Sigmoid colon (tissue), 7 donors: ENCODE measurements around the gene PPP1R14B. TPM values are rescaled to one million over a fixed set of nuclear protein-coding genes. Genes with fewer than 3 reads are reported as not detected.

Source experiments
- DNase-seq: peaks from one replicate; pipeline ENCODE4 v3.0.0-alpha.2; 2019
- H3K27ac ChIP-seq, 4 donors: fragments of 200-600 bp; sonication (generic); one replicate each; pipeline ENCODE4 v1.5.1; 2016 to 2019; ENCODE audit warnings: mild to moderate bottlenecking in 1 of 4
- H3K27me3 ChIP-seq, 3 donors: fragments of 200-600 bp; sonication (generic); one replicate each; pipeline ENCODE4 v1.5.1; 2019; ENCODE audit warnings: mild to moderate bottlenecking in 1 of 3
- H3K36me3 ChIP-seq, 4 donors: fragments of 200-600 bp; sonication (generic); one replicate each; pipeline ENCODE4 v1.5.1; 2016 to 2019
- H3K4me1 ChIP-seq, 4 donors: fragments of 200-600 bp; sonication (generic); one replicate each; pipeline ENCODE4 v1.5.1; 2017 to 2019
- H3K4me3 ChIP-seq, 4 donors: fragments of 200-600 bp; sonication (generic); one replicate each; pipeline ENCODE4 v1.5.1; 2017 to 2019; ENCODE audit warnings: mild to moderate bottlenecking in 2 of 4, moderate library complexity in 1 of 4
- H3K9me3 ChIP-seq, 4 donors: fragments of 200-600 bp in 3 of 4; sonication (generic) in 3 of 4; one replicate each; pipeline versions ENCODE4 v1.5.1 to v1.6.1; 2013 to 2019
- EP300 ChIP-seq, 4 donors: sonication (generic); formaldehyde crosslinking; IDR thresholded peaks; one replicate each; pipeline ENCODE4 v1.6.1; 2017; ENCODE audit warnings: antibody characterized with exemption in 4 of 4
- POLR2A ChIP-seq, 2 donors: fragments of 450-650 bp; IDR thresholded peaks; one replicate each; pipeline ENCODE4 v1.6.1; 2016; ENCODE audit warnings: antibody characterized with exemption in 2 of 2, mild to moderate bottlenecking in 2 of 2, moderate library complexity in 2 of 2
- POLR2AphosphoS5 ChIP-seq, 4 donors: sonication (generic); formaldehyde crosslinking; IDR thresholded peaks; one replicate each; pipeline ENCODE4 v1.6.1; 2017; ENCODE audit warnings: antibody characterized with exemption in 4 of 4
- WGBS, 2 donors: extraction: QIAGEN DNeasy Blood & Tissue Kit; methylation state at CpG; one replicate each; pipeline ENCODE4 v1.1.7; 2013; 5-methylcytosine and 5-hydroxymethylcytosine counted together
- intact Hi-C: fragments of 100-400 bp; cut with DNase I; formaldehyde crosslinking; loops from one replicate; pipeline ENCODE4 v1.15.1; 2023
- polyA plus RNA-seq, 3 donors: library from polyadenylated mRNA; stranded (reverse); fragments of 200-250 nt; gene quantifications; one replicate each; pipeline ENCODE4 v1.2.3, GENCODE V29; 2013
- total RNA-seq, 4 donors: library from RNA; depleted of rRNA; stranded (reverse); fragments of >200 nt; gene quantifications; one replicate each; pipeline ENCODE4 v1.1.0, GENCODE V29; 2016
- TF ChIP-seq, protein P1 (sequence below), 4 experiments: fragments of 450-650 bp in 3 of 4; fragments of 200-600 bp in 1 of 4; IDR thresholded peaks; one replicate each; pipeline ENCODE4 v1.5.1; 2016 to 2019; ENCODE audit warnings: antibody characterized with exemption in 4 of 4, mild to moderate bottlenecking in 3 of 4, moderate library complexity in 2 of 4
- donor health status: healthy with polysubstance abuse.
- donor health status: Bipolar disorder and iron deficiency.
- donor health status: healthy.

The PPP1R14B gene
- total and polyA plus RNA-seq, 7 donors, result 31.8 to 159 (median 66.6) TPM

DNA sequence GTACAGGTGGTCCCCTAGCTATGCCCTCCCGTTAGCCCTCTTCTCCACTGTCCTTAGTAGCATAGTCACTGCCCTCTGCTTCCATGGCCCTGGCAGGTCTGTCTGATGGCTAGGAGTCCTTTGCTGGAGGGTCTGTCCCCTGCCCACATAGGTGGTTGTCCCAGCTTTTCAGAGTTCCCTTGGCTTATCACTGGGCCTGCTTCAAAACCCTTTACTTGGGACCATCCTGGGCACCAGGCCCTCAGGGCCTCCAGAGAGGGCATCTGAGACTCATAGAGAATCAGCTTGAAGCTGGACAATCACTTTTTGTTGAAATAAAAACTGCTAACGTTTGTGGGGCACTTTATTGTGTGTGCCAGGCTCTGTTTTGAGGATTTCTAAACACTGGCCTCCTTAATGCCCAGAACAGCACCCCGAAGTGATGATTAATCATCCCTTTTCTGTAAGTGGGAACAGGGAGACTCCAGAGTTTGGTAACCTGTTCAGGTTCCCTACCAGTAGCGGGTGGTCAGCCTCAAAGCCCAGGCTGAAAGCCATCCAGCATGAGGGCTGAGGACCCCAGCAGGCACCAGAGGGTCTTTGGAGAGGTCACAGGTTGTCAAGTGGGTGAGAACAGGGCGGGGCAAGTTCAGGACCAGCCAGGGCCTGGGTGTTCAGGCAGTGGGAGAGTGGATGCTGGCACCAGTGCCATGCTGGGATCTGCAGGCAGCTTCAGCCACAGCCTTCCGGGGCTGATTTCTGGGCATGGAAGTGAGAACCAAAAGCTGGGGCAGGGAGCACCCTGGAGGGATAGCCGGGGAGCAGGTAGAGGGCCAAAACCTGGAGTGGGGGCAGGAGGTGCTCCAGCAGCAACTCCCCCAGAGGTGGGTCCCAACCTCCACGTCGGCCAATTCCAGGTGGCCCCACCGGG, 43.9 kb upstream of the PPP1R14B start:
- no peak for DNase-seq
- Histone ChIP-seq H3K36me3 (no peaks in the 10 kb centered on the region), H3K4me3 (no peak overlapping the region), H3K4me1 (peaks cover 0 to 35% (median 29%) of the 10 kb centered on the region in 4 donors), H3K9me3 (no peaks in the 10 kb centered on the region), H3K27ac (no peak overlapping the region), H3K27me3 (peaks cover 22 to 64% (median 58%) of the 10 kb centered on the region in 3 donors)
- intact Hi-C loops, result no loop called here
- TF ChIP-seq, protein P1, sequence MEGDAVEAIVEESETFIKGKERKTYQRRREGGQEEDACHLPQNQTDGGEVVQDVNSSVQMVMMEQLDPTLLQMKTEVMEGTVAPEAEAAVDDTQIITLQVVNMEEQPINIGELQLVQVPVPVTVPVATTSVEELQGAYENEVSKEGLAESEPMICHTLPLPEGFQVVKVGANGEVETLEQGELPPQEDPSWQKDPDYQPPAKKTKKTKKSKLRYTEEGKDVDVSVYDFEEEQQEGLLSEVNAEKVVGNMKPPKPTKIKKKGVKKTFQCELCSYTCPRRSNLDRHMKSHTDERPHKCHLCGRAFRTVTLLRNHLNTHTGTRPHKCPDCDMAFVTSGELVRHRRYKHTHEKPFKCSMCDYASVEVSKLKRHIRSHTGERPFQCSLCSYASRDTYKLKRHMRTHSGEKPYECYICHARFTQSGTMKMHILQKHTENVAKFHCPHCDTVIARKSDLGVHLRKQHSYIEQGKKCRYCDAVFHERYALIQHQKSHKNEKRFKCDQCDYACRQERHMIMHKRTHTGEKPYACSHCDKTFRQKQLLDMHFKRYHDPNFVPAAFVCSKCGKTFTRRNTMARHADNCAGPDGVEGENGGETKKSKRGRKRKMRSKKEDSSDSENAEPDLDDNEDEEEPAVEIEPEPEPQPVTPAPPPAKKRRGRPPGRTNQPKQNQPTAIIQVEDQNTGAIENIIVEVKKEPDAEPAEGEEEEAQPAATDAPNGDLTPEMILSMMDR (IDR thresholded peaks at IDR 0.05), result no peak
- TF ChIP-seq EP300 (IDR thresholded peaks at IDR 0.05) (no peak), POLR2A (IDR thresholded peaks at IDR 0.05) (no peak), POLR2AphosphoS5 (IDR thresholded peaks at IDR 0.05) (no peak)
- 49 to 59% methylated on average over 10 of the region's 10 CpGs for WGBS, 2 donors

- DNase-seq, result no peak
- 92 to 95% methylated on average over 13 of the region's 13 CpGs for WGBS, 2 donors
- Histone ChIP-seq H3K27ac (no peak overlapping the region), H3K4me1 (peaks cover 0 to 37% (median 31%) of the 10 kb centered on the region in 4 donors), H3K36me3 (no peaks in the 10 kb centered on the region), H3K27me3 (peaks cover 22 to 49% (median 45%) of the 10 kb centered on the region in 3 donors), H3K4me3 (no peak overlapping the region), H3K9me3 (no peaks in the 10 kb centered on the region)
- intact Hi-C loops, result no loop called here
- TF ChIP-seq POLR2A (IDR thresholded peaks at IDR 0.05) (no peak), EP300 (IDR thresholded peaks at IDR 0.05) (no peak), POLR2AphosphoS5 (IDR thresholded peaks at IDR 0.05) (no peak)
- TF ChIP-seq, protein P1 (IDR thresholded peaks at IDR 0.05), result no peak
Measured at GRCh38 chr11:64289002-64289564, 42.3 kb upstream of the PPP1R14B start.

DNA sequence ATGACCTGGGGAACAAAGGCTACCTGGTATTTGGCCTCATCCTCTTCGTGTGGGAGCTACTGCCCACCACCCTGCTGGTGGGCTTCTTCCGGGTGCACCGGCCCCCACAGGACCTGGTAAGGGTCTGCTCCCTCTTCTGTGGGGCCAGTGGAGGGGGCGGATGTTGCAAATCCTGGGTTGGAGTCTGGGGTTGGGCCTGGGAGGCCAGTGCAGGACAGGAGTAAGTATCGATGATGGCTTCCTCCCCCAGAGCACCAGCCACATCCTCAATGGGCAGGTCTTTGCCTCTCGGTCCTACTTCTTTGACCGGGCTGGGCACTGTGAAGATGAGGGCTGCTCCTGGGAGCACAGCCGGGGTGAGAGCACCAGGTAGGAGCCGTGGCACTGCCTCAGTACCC, 41.6 kb upstream of the PPP1R14B start:
- Histone ChIP-seq H3K27me3 (peaks cover 22 to 42% (median 37%) of the 10 kb centered on the region in 3 donors), H3K9me3 (no peaks in the 10 kb centered on the region), H3K36me3 (no peaks in the 10 kb centered on the region), H3K4me3 (no peak overlapping the region), H3K27ac (no peak overlapping the region), H3K4me1 (peaks cover 0 to 44% (median 38%) of the 10 kb centered on the region in 4 donors)
- TF ChIP-seq POLR2AphosphoS5 (IDR thresholded peaks at IDR 0.05), result no peak
- no peak for TF ChIP-seq POLR2A (IDR thresholded peaks at IDR 0.05)
- 92 to 94% methylated on average over 9 of the region's 9 CpGs for WGBS, 2 donors
- intact Hi-C loops, result no loop called here
- DNase-seq, result no peak

- TF ChIP-seq, protein P1 (IDR thresholded peaks at IDR 0.05), result no peak
- peaks cover 0 to 3% (median 0%) of the 10 kb centered on the region in 4 donors for H3K36me3 ChIP-seq
- intact Hi-C loops, result no loop called here
Measured at GRCh38 chr11:64287676-64288352, 41.1 kb upstream of the PPP1R14B start.

DNA sequence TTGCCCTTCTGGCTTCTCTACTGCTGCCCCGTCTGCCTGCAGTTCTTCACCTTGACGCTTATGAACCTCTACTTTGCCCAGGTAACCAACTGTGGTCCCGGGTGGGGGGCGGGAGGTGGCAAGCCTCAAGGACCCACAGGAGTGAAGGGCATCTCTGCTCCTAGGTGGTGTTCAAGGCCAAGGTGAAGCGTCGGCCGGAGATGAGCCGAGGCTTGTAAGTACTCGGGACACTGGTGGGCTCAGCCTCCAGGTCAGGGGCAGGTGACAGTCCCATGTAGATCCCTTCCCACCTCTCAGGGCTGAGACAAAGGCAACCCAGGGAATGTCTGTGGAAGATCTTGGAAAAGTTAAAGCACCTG, 40.0 kb upstream of the PPP1R14B start:
- no peak for TF ChIP-seq EP300 (IDR thresholded peaks at IDR 0.05)
- TF ChIP-seq, protein P1 (IDR thresholded peaks at IDR 0.05), result no peak
- no peak for TF ChIP-seq POLR2A (IDR thresholded peaks at IDR 0.05)
- TF ChIP-seq POLR2AphosphoS5 (IDR thresholded peaks at IDR 0.05), result no peak
- no peak for DNase-seq
- Histone ChIP-seq H3K27me3 (peaks cover 8 to 26% (median 22%) of the 10 kb centered on the region in 3 donors), H3K4me1 (peaks cover 0 to 39% (median 37%) of the 10 kb centered on the region in 4 donors), H3K4me3 (no peak overlapping the region), H3K27ac (no peak overlapping the region), H3K9me3 (no peaks in the 10 kb centered on the region), H3K36me3 (peaks cover 0 to 12% (median 6%) of the 10 kb centered on the region in 4 donors)
- intact Hi-C loops, result no loop called here
- WGBS, 2 donors, result 87 to 93% methylated on average over 9 of the region's 9 CpGs

More at GRCh38 chr11:64287676-64288352, 41.1 kb upstream of the PPP1R14B start:
- DNase-seq, result no peak
- H3K9me3 ChIP-seq, result no peaks in the 10 kb centered on the region
- H3K27ac ChIP-seq, result no peak overlapping the region
- WGBS, 2 donors, result 95 to 97% methylated on average over 33 of the region's 33 CpGs
- peaks cover 18 to 36% (median 32%) of the 10 kb centered on the region in 3 donors for H3K27me3 ChIP-seq
- no peak overlapping the region for H3K4me3 ChIP-seq
- H3K4me1 ChIP-seq, result peaks cover 0 to 48% (median 44%) of the 10 kb centered on the region in 4 donors
